ENCODE results near the gene RHEBL1.
A peak's percentile ranks its signal among the peaks of the same experiment; 100 is the strongest.

The RHEBL1 gene

GRCh38 chr12:49020441-49020840 is 49.3 kb downstream of the RHEBL1 start:
- no peaks in the 10 kb centered on the region for H3K79me1 ChIP-seq (ENCODE audit: low read length)
- no peak overlapping the region for H4K5ac ChIP-seq (ENCODE audit: low read length)
- DNase-seq = no peak
- no peak overlapping the region for H2AK5ac ChIP-seq (ENCODE audit: low read length)
- no peak overlapping the region for H3K56ac ChIP-seq (ENCODE audit: low read length)
- no peak overlapping the region for H3K4me2 ChIP-seq (ENCODE audit: low read length)
- WGBS (ENCODE audit: extremely low coverage, insufficient coverage, low lambda C conversion rate) = no CpG with 5 or more reads among the region's 6 CpGs
- peaks cover 19% of the 10 kb centered on the region for H3K36me3 ChIP-seq (ENCODE audit: control insufficient read depth, insufficient read depth, low read length)
- no peak overlapping the region for H3K27ac ChIP-seq (ENCODE audit: low read depth, low read length)
- no peaks in the 10 kb centered on the region for H3K27me3 ChIP-seq (ENCODE audit: insufficient read depth, low read length, poor library complexity)
- no peak overlapping the region for H4K8ac ChIP-seq (ENCODE audit: low read depth, low read length)
- H2BK5ac ChIP-seq (ENCODE audit: low read length) = no peak overlapping the region
- no peak overlapping the region for H2BK15ac ChIP-seq (replicated peaks; ENCODE audit: low read depth)
- H3K79me2 ChIP-seq (ENCODE audit: control insufficient read depth, insufficient read depth, low read length) = no peaks in the 10 kb centered on the region
- H3K4me3 ChIP-seq (ENCODE audit: low read length) = no peak overlapping the region
- no peak overlapping the region for H3K23ac ChIP-seq (ENCODE audit: low read length)
- no peak overlapping the region for H3K9ac ChIP-seq (ENCODE audit: low read length)
- no peak overlapping the region for H2BK120ac ChIP-seq (ENCODE audit: low read depth, low read length)
- no peak overlapping the region for H3K18ac ChIP-seq (ENCODE audit: low read length)
- no peaks in the 10 kb centered on the region for H3K4me1 ChIP-seq (ENCODE audit: control insufficient read depth, low read depth, low read length)
- no peak overlapping the region for H3K4ac ChIP-seq (ENCODE audit: low read depth, low read length)

GRCh38 chr12:49019443-49020324 is 50.1 kb downstream of the RHEBL1 start:
- no CpG with 5 or more reads among the region's 10 CpGs for WGBS (ENCODE audit: extremely low coverage, insufficient coverage, low lambda C conversion rate)
- Histone ChIP-seq H3K23ac (ENCODE audit: low read length) (no peak overlapping the region), H3K27me3 (ENCODE audit: insufficient read depth, low read length, poor library complexity) (no peaks in the 10 kb centered on the region), H3K9ac (ENCODE audit: low read length) (peak overlapping the region; percentile 28), H3K79me2 (ENCODE audit: control insufficient read depth, insufficient read depth, low read length) (no peaks in the 10 kb centered on the region), H3K36me3 (ENCODE audit: control insufficient read depth, insufficient read depth, low read length) (peaks cover 14% of the 10 kb centered on the region), H3K4ac (ENCODE audit: low read depth, low read length) (peak overlapping the region; percentile 44), H2BK15ac (replicated peaks; ENCODE audit: low read depth) (no peak overlapping the region), H3K27ac (ENCODE audit: low read depth, low read length) (no peak overlapping the region), H3K56ac (ENCODE audit: low read length) (peak overlapping the region; percentile 73), H2AK5ac (ENCODE audit: low read length) (no peak overlapping the region), H3K4me2 (ENCODE audit: low read length) (no peak overlapping the region), H3K79me1 (ENCODE audit: low read length) (no peaks in the 10 kb centered on the region), H2BK120ac (ENCODE audit: low read depth, low read length) (no peak overlapping the region), H3K4me3 (ENCODE audit: low read length) (no peak overlapping the region), H3K4me1 (ENCODE audit: control insufficient read depth, low read depth, low read length) (no peaks in the 10 kb centered on the region), H4K5ac (ENCODE audit: low read length) (no peak overlapping the region), H4K8ac (ENCODE audit: low read depth, low read length) (no peak overlapping the region), H2BK5ac (ENCODE audit: low read length) (no peak overlapping the region), H3K18ac (ENCODE audit: low read length) (no peak overlapping the region)
- peak; percentile 71 for DNase-seq

- Histone ChIP-seq H2BK120ac (ENCODE audit: low read depth, low read length) (no peak overlapping the region), H3K56ac (ENCODE audit: low read length) (peak overlapping the region; percentile 93), H3K27me3 (ENCODE audit: insufficient read depth, low read length, poor library complexity) (no peaks in the 10 kb centered on the region), H3K18ac (ENCODE audit: low read length) (no peak overlapping the region), H3K36me3 (ENCODE audit: control insufficient read depth, insufficient read depth, low read length) (peaks cover 13% of the 10 kb centered on the region), H4K5ac (ENCODE audit: low read length) (no peak overlapping the region), H2BK5ac (ENCODE audit: low read length) (peak overlapping the region; percentile 69), H2AK5ac (ENCODE audit: low read length) (no peak overlapping the region), H3K23ac (ENCODE audit: low read length) (no peak overlapping the region), H3K79me2 (ENCODE audit: control insufficient read depth, insufficient read depth, low read length) (no peaks in the 10 kb centered on the region), H4K8ac (ENCODE audit: low read depth, low read length) (no peak overlapping the region), H3K4me3 (ENCODE audit: low read length) (peak overlapping the region; percentile 59), H3K4ac (ENCODE audit: low read depth, low read length) (no peak overlapping the region), H2BK15ac (replicated peaks; ENCODE audit: low read depth) (no peak overlapping the region), H3K9ac (ENCODE audit: low read length) (peak overlapping the region; percentile 88), H3K4me1 (ENCODE audit: control insufficient read depth, low read depth, low read length) (no peaks in the 10 kb centered on the region), H3K4me2 (ENCODE audit: low read length) (peak overlapping the region; percentile 70), H3K79me1 (ENCODE audit: low read length) (no peaks in the 10 kb centered on the region), H3K27ac (ENCODE audit: low read depth, low read length) (peak overlapping the region; percentile 50)
- no CpG with 5 or more reads among the region's 8 CpGs for WGBS (ENCODE audit: extremely low coverage, insufficient coverage, low lambda C conversion rate)
- peak; percentile 16 for DNase-seq
Measured at GRCh38 chr12:49019120-49019430, 50.7 kb downstream of the RHEBL1 start.

- WGBS (ENCODE audit: extremely low coverage, insufficient coverage, low lambda C conversion rate) = no CpG with 5 or more reads among the region's 59 CpGs
- DNase-seq = peak; percentile 99
- H3K36me3 ChIP-seq (ENCODE audit: control insufficient read depth, insufficient read depth, low read length) = peaks cover 11% of the 10 kb centered on the region
- H3K4me1 ChIP-seq (ENCODE audit: control insufficient read depth, low read depth, low read length) = no peaks in the 10 kb centered on the region
- no peak within 1 kb of the TSS for H2BK120ac ChIP-seq (ENCODE audit: low read depth, low read length)
- no peak within 1 kb of the TSS for H4K5ac ChIP-seq (ENCODE audit: low read length)
- H3K4ac ChIP-seq (ENCODE audit: low read depth, low read length) = peak within 1 kb of the TSS; percentile 44
- H3K79me1 ChIP-seq (ENCODE audit: low read length) = no peaks in the 10 kb centered on the region
- peak within 1 kb of the TSS; percentile 75 for H3K4me3 ChIP-seq (ENCODE audit: low read length)
- peak within 1 kb of the TSS; percentile 72 for H3K27ac ChIP-seq (ENCODE audit: low read depth, low read length)
- peak within 1 kb of the TSS; percentile 69 for H2BK5ac ChIP-seq (ENCODE audit: low read length)
- peak within 1 kb of the TSS; percentile 94 for H3K9ac ChIP-seq (ENCODE audit: low read length)
- no peak within 1 kb of the TSS for H2BK15ac ChIP-seq (replicated peaks; ENCODE audit: low read depth)
- H4K8ac ChIP-seq (ENCODE audit: low read depth, low read length) = no peak within 1 kb of the TSS
- H3K4me2 ChIP-seq (ENCODE audit: low read length) = peak within 1 kb of the TSS; percentile 70
- peak within 1 kb of the TSS; percentile 97 for H3K56ac ChIP-seq (ENCODE audit: low read length)
- peak within 1 kb of the TSS; percentile 84 for H3K23ac ChIP-seq (ENCODE audit: low read length)
- no peak within 1 kb of the TSS for H2AK5ac ChIP-seq (ENCODE audit: low read length)
- H3K27me3 ChIP-seq (ENCODE audit: insufficient read depth, low read length, poor library complexity) = no peaks in the 10 kb centered on the region
- H3K79me2 ChIP-seq (ENCODE audit: control insufficient read depth, insufficient read depth, low read length) = no peaks in the 10 kb centered on the region
- peak within 1 kb of the TSS; percentile 22 for H3K18ac ChIP-seq (ENCODE audit: low read length)
Measured at GRCh38 chr12:49018261-49019119, 51.3 kb downstream of the RHEBL1 start, which contains the start of gene PRKAG1. TSS of gene PRKAG1 (minus strand) at chr12:49018776. CDS start at chr12:49018740, 36 bp downstream.

- Histone ChIP-seq H4K8ac (ENCODE audit: low read depth, low read length) (no peak overlapping the region), H3K4ac (ENCODE audit: low read depth, low read length) (no peak overlapping the region)
- WGBS (ENCODE audit: extremely low coverage, insufficient coverage, low lambda C conversion rate) = no CpG with 5 or more reads among the region's 8 CpGs
Measured at GRCh38 chr12:49017891-49018260, 51.9 kb downstream of the RHEBL1 start.

More at GRCh38 chr12:49017891-49018260, 51.9 kb downstream of the RHEBL1 start:
- no peak overlapping the region for H2BK5ac ChIP-seq (ENCODE audit: low read length)
- H4K5ac ChIP-seq (ENCODE audit: low read length) = no peak overlapping the region
- no peak overlapping the region for H2AK5ac ChIP-seq (ENCODE audit: low read length)
- DNase-seq = no peak
- H3K4me2 ChIP-seq (ENCODE audit: low read length) = peak overlapping the region; percentile 68
- H3K79me1 ChIP-seq (ENCODE audit: low read length) = no peaks in the 10 kb centered on the region
- no peak overlapping the region for H3K18ac ChIP-seq (ENCODE audit: low read length)
- H3K4me3 ChIP-seq (ENCODE audit: low read length) = peak overlapping the region; percentile 75
- no peak overlapping the region for H2BK15ac ChIP-seq (replicated peaks; ENCODE audit: low read depth)
- H3K27ac ChIP-seq (ENCODE audit: low read depth, low read length) = peak overlapping the region; percentile 72
- H3K27me3 ChIP-seq (ENCODE audit: insufficient read depth, low read length, poor library complexity) = no peaks in the 10 kb centered on the region
- no peaks in the 10 kb centered on the region for H3K79me2 ChIP-seq (ENCODE audit: control insufficient read depth, insufficient read depth, low read length)
- H3K9ac ChIP-seq (ENCODE audit: low read length) = peak overlapping the region; percentile 94
- H3K4me1 ChIP-seq (ENCODE audit: control insufficient read depth, low read depth, low read length) = no peaks in the 10 kb centered on the region
- H3K23ac ChIP-seq (ENCODE audit: low read length) = no peak overlapping the region
- peak overlapping the region; percentile 97 for H3K56ac ChIP-seq (ENCODE audit: low read length)
- H2BK120ac ChIP-seq (ENCODE audit: low read depth, low read length) = no peak overlapping the region
- peaks cover 9% of the 10 kb centered on the region for H3K36me3 ChIP-seq (ENCODE audit: control insufficient read depth, insufficient read depth, low read length)
